Urinary bladder (tissue), 4 donors: ENCODE data around the gene RBSN. TPM values are rescaled to one million over a fixed set of nuclear protein-coding genes. Genes with fewer than 3 reads are reported as not detected.

Experiments used
- DNase-seq: peaks from one replicate; pipeline ENCODE4 v3.0.0-alpha.2; 2015; ENCODE audit errors: extremely low spot score
- H3K27ac ChIP-seq: one replicate; pipeline ENCODE4 v1.5.1; 2013; ENCODE audit warnings: low read depth, mild to moderate bottlenecking, moderate library complexity
- H3K36me3 ChIP-seq: one replicate; pipeline ENCODE4 v1.6.1; 2013; ENCODE audit warnings: mild to moderate bottlenecking, moderate library complexity; ENCODE audit not compliant: insufficient read depth
- H3K4me1 ChIP-seq: one replicate; pipeline ENCODE4 v1.6.1; 2013; ENCODE audit warnings: mild to moderate bottlenecking, moderate library complexity; ENCODE audit not compliant: insufficient read depth
- H3K4me3 ChIP-seq: one replicate; pipeline ENCODE4 v1.5.1; 2013; ENCODE audit warnings: low read depth, low read length
- WGBS: extraction: QIAGEN DNeasy Blood & Tissue Kit; methylation state at CpG from one replicate; pipeline ENCODE4 v1.1.7; 2013; 5-methylcytosine and 5-hydroxymethylcytosine counted together
- polyA plus RNA-seq: library from polyadenylated mRNA; stranded (reverse); fragments of 200-250 nt; gene quantifications from one replicate; pipeline ENCODE4 v1.2.3, GENCODE V29; 2013
- total RNA-seq: library from RNA; depleted of rRNA; stranded (reverse); fragments of >200 nt; gene quantifications from one replicate; pipeline ENCODE4 v1.2.3, GENCODE V29; 2014
- donor health status: healthy with polysubstance abuse.
- donor health status: healthy.

Gene RBSN
- total and polyA plus RNA-seq, 2 donors: 16.2 to 34.5 TPM

- Histone ChIP-seq H3K36me3 (no peaks in the 10 kb centered on the region), H3K4me3 (no peak overlapping the region), H3K27ac (no peak overlapping the region), H3K4me1 (no peaks in the 10 kb centered on the region)
- WGBS: 80% methylated on average over 11 of the region's 11 CpGs
- no peak for DNase-seq
Observed at GRCh38 chr3:15043408-15044171, 55.4 kb downstream of the RBSN start.

- no peak overlapping the region for H3K4me3 ChIP-seq
- DNase-seq: no peak
- no peaks in the 10 kb centered on the region for H3K4me1 ChIP-seq
- 59% methylated on average over 3 of the region's 3 CpGs for WGBS
- no peak overlapping the region for H3K27ac ChIP-seq
- no peaks in the 10 kb centered on the region for H3K36me3 ChIP-seq
Observed at GRCh38 chr3:15042936-15043335, 56.0 kb downstream of the RBSN start.

GRCh38 chr3:15041950-15042349 is 57.0 kb downstream of the RBSN start:
- H3K36me3 ChIP-seq: no peaks in the 10 kb centered on the region

GRCh38 chr3:15040844-15041243 is 58.1 kb downstream of the RBSN start:
- no peak overlapping the region for H3K4me3 ChIP-seq
- no peaks in the 10 kb centered on the region for H3K4me1 ChIP-seq
- no peak for DNase-seq
- WGBS: 67% methylated on average over 3 of the region's 3 CpGs
- no peaks in the 10 kb centered on the region for H3K36me3 ChIP-seq
- H3K27ac ChIP-seq: no peak overlapping the region

More at GRCh38 chr3:15041950-15042349, 57.0 kb downstream of the RBSN start:
- Histone ChIP-seq H3K4me3 (no peak overlapping the region), H3K4me1 (no peaks in the 10 kb centered on the region), H3K27ac (no peak overlapping the region)
- DNase-seq: no peak
- 84% methylated on average over 3 of the region's 3 CpGs for WGBS

GRCh38 chr3:15038306-15038705 is 60.6 kb downstream of the RBSN start:
- H3K36me3 ChIP-seq: peaks cover 4% of the 10 kb centered on the region
- H3K4me1 ChIP-seq: no peaks in the 10 kb centered on the region
- 87% methylated on average over 6 of the region's 6 CpGs for WGBS
- DNase-seq: no peak
- H3K27ac ChIP-seq: no peak overlapping the region
- H3K4me3 ChIP-seq: no peak overlapping the region

- H3K27ac ChIP-seq: no peak overlapping the region
- no peaks in the 10 kb centered on the region for H3K4me1 ChIP-seq
- no peak for DNase-seq
- whole genome bisulfite sequencing: 80% methylated on average over 3 of the region's 3 CpGs
- H3K4me3 ChIP-seq: no peak overlapping the region
- peaks cover 10% of the 10 kb centered on the region for H3K36me3 ChIP-seq
Observed at GRCh38 chr3:15033103-15033502, 65.8 kb downstream of the RBSN start.

GRCh38 chr3:15032650-15033049 is 66.3 kb downstream of the RBSN start:
- 86% methylated on average over 2 of the region's 2 CpGs for WGBS

GRCh38 chr3:15029625-15030024 is 69.3 kb downstream of the RBSN start:
- no peaks in the 10 kb centered on the region for H3K4me1 ChIP-seq
- peaks cover 9% of the 10 kb centered on the region for H3K36me3 ChIP-seq
- H3K27ac ChIP-seq: no peak overlapping the region
- no peak for DNase-seq
- no peak overlapping the region for H3K4me3 ChIP-seq

More at GRCh38 chr3:15032650-15033049, 66.3 kb downstream of the RBSN start:
- peaks cover 10% of the 10 kb centered on the region for H3K36me3 ChIP-seq
- H3K27ac ChIP-seq: no peak overlapping the region
- H3K4me1 ChIP-seq: no peaks in the 10 kb centered on the region
- no peak overlapping the region for H3K4me3 ChIP-seq
- DNase-seq: no peak

GRCh38 chr3:15023719-15024118 is 75.2 kb downstream of the RBSN start:
- H3K36me3 ChIP-seq: peaks cover 4% of the 10 kb centered on the region
- no peak overlapping the region for H3K4me3 ChIP-seq
- no peak overlapping the region for H3K27ac ChIP-seq
- no peaks in the 10 kb centered on the region for H3K4me1 ChIP-seq
- WGBS: 74% methylated on average over 2 of the region's 2 CpGs
- DNase-seq: no peak

- Histone ChIP-seq H3K4me1 (no peaks in the 10 kb centered on the region), H3K36me3 (peaks cover 4% of the 10 kb centered on the region), H3K27ac (no peak overlapping the region), H3K4me3 (no peak overlapping the region)
- no peak for DNase-seq
- 51% methylated on average over 5 of the region's 5 CpGs for WGBS
Observed at GRCh38 chr3:15023249-15023648, 75.7 kb downstream of the RBSN start.

Other genes with a start within 250 kb of the RBSN start
- gene NR2C2, start 151.6 kb downstream of the RBSN start, total RNA-seq: 63.1 TPM
- gene NR2C2, start 151.6 kb downstream of the RBSN start, polyA plus RNA-seq: 18.2 TPM
- 19.8 TPM for gene MRPS25, start 33.8 kb downstream of the RBSN start, total RNA-seq
- 48.4 TPM for gene MRPS25, start 33.8 kb downstream of the RBSN start, polyA plus RNA-seq
- gene CAPN7, start 107.1 kb upstream of the RBSN start, total RNA-seq: 87.7 TPM
- gene CAPN7, start 107.1 kb upstream of the RBSN start, polyA plus RNA-seq: 25.1 TPM
- gene SH3BP5, start 233.4 kb upstream of the RBSN start, total RNA-seq: 55.6 TPM
- gene SH3BP5, start 233.4 kb upstream of the RBSN start, polyA plus RNA-seq: 44.8 TPM